Osteoblast (primary cell): ENCODE measurements around the gene ZNF805. TPM values are rescaled to one million over a fixed set of nuclear protein-coding genes. Genes with fewer than 3 reads are reported as not detected.
"Not testable (repeated sequence)": the region's sequence is repeated elsewhere in the genome, so short reads cannot be mapped to it uniquely, and the experiment has no call there.

ENCODE experiments used
- DNase-seq: peaks from one replicate; pipeline ENCODE4 v3.0.0; 2011; ENCODE audit warnings: low spot score, mixed read lengths; ENCODE audit not compliant: insufficient read length; ENCODE audit errors: missing footprints
- H2AFZ ChIP-seq: 2 replicates; pipeline ENCODE4 v1.6.0; 2011; ENCODE audit warnings: mild to moderate bottlenecking, low read length
- H3K27ac ChIP-seq: 2 replicates; pipeline ENCODE4 v1.5.1; 2011; ENCODE audit warnings: mild to moderate bottlenecking, low read depth, low read length, moderate library complexity
- H3K27me3 ChIP-seq: 2 replicates; pipeline ENCODE4 v1.6.0; 2012; ENCODE audit warnings: mild to moderate bottlenecking, control low read depth, inconsistent platforms, low read length, moderate library complexity; ENCODE audit not compliant: insufficient read depth
- H3K36me3 ChIP-seq: 2 replicates; pipeline ENCODE4 v1.5.1; 2011; ENCODE audit warnings: mild to moderate bottlenecking, low read length, control low read depth, moderate library complexity; ENCODE audit not compliant: insufficient read depth
- H3K4me1 ChIP-seq: 2 replicates; pipeline ENCODE4 v1.5.1; 2011; ENCODE audit warnings: mild to moderate bottlenecking, low read length, control low read depth, moderate library complexity; ENCODE audit not compliant: insufficient read depth
- H3K4me2 ChIP-seq: 2 replicates; pipeline ENCODE4 v1.6.0; 2011; ENCODE audit warnings: mild to moderate bottlenecking, low read length; ENCODE audit not compliant: insufficient read depth
- H3K4me3 ChIP-seq: fragments of 200-600 bp; sonication (generic); 3 replicates; pipeline ENCODE4 v1.5.1; 2012; ENCODE audit warnings: mild to moderate bottlenecking, low read length, inconsistent platforms; ENCODE audit not compliant: insufficient read depth
- H3K79me2 ChIP-seq: 2 replicates; pipeline ENCODE4 v1.6.0; 2012; ENCODE audit warnings: mild to moderate bottlenecking, low read length, control low read depth, inconsistent platforms; ENCODE audit not compliant: insufficient read depth
- H3K9me3 ChIP-seq: 2 replicates; pipeline ENCODE4 v1.5.1; 2011; ENCODE audit warnings: low read depth, low read length, control low read depth
- H4K20me1 ChIP-seq: 2 replicates; pipeline ENCODE4 v1.6.0; 2012; ENCODE audit warnings: mild to moderate bottlenecking, low read length, control low read depth; ENCODE audit not compliant: insufficient read depth
- total RNA-seq: library from RNA; depleted of rRNA; stranded (reverse); fragments of >200 nt; gene quantifications from 2 replicates; pipeline ENCODE4 v1.2.3, GENCODE V29; 2012
- TF ChIP-seq, protein P1 (sequence below): IDR thresholded peaks from 2 replicates; pipeline ENCODE4 v1.5.1; 2011; ENCODE audit warnings: mild to moderate bottlenecking, low read depth, low read length, moderate library complexity; ENCODE audit errors: extremely low read depth

The ZNF805 gene
- total RNA-seq, 1 donor = 34.0 TPM

DNA sequence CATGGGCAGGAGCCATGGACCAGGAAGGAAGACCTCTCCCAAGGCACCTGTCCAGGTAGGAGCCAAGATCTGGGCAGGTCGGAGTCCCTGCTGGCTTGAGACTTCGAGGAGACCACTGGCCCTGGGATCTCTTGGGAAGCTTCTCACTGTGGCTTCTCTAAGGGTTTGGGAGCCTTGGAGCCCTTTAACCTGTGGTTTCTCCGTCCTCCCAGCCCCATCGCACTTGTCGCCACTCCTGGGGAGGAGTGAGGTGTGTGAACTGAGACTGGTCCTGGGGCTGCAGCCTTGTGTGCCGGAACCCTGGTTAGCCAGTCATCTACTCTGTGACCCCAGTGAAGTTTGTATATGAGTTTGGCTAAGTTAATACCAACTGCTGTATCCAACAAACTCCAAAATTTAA is 8.2 kb downstream of the ZNF805 start:
- TF ChIP-seq, protein P1, sequence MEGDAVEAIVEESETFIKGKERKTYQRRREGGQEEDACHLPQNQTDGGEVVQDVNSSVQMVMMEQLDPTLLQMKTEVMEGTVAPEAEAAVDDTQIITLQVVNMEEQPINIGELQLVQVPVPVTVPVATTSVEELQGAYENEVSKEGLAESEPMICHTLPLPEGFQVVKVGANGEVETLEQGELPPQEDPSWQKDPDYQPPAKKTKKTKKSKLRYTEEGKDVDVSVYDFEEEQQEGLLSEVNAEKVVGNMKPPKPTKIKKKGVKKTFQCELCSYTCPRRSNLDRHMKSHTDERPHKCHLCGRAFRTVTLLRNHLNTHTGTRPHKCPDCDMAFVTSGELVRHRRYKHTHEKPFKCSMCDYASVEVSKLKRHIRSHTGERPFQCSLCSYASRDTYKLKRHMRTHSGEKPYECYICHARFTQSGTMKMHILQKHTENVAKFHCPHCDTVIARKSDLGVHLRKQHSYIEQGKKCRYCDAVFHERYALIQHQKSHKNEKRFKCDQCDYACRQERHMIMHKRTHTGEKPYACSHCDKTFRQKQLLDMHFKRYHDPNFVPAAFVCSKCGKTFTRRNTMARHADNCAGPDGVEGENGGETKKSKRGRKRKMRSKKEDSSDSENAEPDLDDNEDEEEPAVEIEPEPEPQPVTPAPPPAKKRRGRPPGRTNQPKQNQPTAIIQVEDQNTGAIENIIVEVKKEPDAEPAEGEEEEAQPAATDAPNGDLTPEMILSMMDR = no peak
- Histone ChIP-seq H3K36me3 (peaks cover 72% of the 10 kb centered on the region), H4K20me1 (no peaks in the 10 kb centered on the region), H3K4me2 (no peak overlapping the region), H3K9me3 (peaks cover 4% of the 10 kb centered on the region), H3K27ac (peak overlapping the region; percentile 3), H3K4me3 (no peak overlapping the region), H3K4me1 (peaks cover 6% of the 10 kb centered on the region), H3K79me2 (peaks cover 48% of the 10 kb centered on the region), H3K27me3 (no peaks in the 10 kb centered on the region), H2AFZ (no peak overlapping the region)
- DNase-seq = no peak

DNA sequence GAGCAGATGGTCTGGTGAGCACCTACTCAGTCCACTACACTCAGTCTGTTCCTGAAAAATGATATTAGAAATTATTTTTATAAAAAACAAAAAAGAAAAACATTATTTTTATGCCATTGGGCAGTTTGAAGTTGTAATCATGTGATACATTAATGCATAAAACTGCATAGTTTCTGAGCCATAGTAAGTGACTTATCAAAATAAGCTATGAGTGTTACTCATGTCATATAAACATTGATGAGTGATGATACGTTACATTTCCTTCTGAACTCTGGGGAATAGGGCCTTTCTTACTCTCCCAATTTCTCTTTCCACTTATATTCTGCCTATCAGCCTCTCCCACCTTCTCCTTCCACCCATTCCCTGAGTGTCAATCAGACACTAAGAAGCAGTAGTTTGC is 8.9 kb downstream of the ZNF805 start:
- peak overlapping the region; percentile 3 for H3K27ac ChIP-seq
- peaks cover 6% of the 10 kb centered on the region for H3K4me1 ChIP-seq
- peaks cover 9% of the 10 kb centered on the region for H3K9me3 ChIP-seq
- DNase-seq = no peak
- no peaks in the 10 kb centered on the region for H3K27me3 ChIP-seq
- no peak overlapping the region for H2AFZ ChIP-seq
- H3K36me3 ChIP-seq = peaks cover 75% of the 10 kb centered on the region
- no peak overlapping the region for H3K4me2 ChIP-seq
- peaks cover 48% of the 10 kb centered on the region for H3K79me2 ChIP-seq
- TF ChIP-seq, protein P1 = no peak
- no peaks in the 10 kb centered on the region for H4K20me1 ChIP-seq
- H3K4me3 ChIP-seq = no peak overlapping the region

DNA sequence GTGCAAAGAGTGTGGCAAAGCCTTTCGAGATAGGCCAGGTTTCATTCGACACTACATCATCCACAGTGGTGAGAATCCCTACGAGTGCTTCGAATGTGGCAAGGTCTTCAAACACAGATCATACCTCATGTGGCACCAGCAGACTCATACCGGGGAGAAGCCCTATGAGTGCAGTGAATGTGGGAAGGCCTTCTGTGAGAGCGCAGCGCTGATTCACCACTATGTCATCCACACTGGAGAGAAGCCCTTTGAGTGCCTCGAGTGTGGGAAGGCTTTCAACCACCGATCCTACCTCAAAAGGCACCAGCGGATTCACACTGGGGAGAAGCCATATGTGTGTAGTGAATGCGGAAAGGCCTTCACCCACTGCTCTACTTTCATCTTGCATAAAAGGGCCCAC is 13.3 kb downstream of the ZNF805 start:
- not testable (repeated sequence) for DNase-seq, H3K27ac ChIP-seq, H3K4me1 ChIP-seq, H3K4me2 ChIP-seq, H4K20me1 ChIP-seq, H3K27me3 ChIP-seq, H3K4me3 ChIP-seq, H2AFZ ChIP-seq
- Histone ChIP-seq H3K36me3 (peaks cover 54% of the 10 kb centered on the region), H3K79me2 (peaks cover 33% of the 10 kb centered on the region), H3K9me3 (peaks cover 11% of the 10 kb centered on the region)

DNA sequence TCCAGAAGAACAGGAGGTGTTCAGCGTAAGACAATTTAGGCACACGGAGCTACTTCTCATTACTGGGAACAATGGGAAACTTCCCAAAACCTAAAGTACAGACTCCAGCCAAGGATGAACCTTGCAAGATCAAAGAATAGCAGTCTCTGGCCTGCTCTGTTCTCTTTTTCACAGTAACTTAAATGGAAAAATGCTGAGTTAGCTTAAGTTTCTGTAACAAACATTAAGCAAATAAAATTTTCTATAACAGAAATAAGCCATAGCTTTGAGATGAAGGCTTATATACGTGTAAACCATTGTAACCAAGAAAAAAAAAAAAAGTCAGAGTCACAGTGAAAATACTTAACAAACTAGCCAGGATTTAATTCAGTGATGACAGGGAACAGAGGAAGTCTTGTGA is 21.6 kb downstream of the ZNF805 start:
- Histone ChIP-seq H3K4me3 (no peak overlapping the region), H3K27ac (no peak overlapping the region), H2AFZ (no peak overlapping the region), H3K79me2 (peaks cover 5% of the 10 kb centered on the region), H3K27me3 (no peaks in the 10 kb centered on the region), H3K4me2 (no peak overlapping the region), H3K36me3 (no peaks in the 10 kb centered on the region), H3K4me1 (no peaks in the 10 kb centered on the region), H3K9me3 (no peaks in the 10 kb centered on the region), H4K20me1 (no peaks in the 10 kb centered on the region)
- no peak for DNase-seq
- TF ChIP-seq, protein P1 = no peak
